Lung (tissue), 12 donors: Measurements from ENCODE around the gene FGF14. TPM values are rescaled to one million over a fixed set of nuclear protein-coding genes. Genes with fewer than 3 reads are reported as not detected.

Experiments used
- ATAC-seq: fragments of 200-7000 bp; cut with Tn5 transposase; one replicate; pipeline ENCODE4 v1.9.1; 2020; ENCODE audit warnings: moderate number of reproducible peaks; ENCODE audit not compliant: insufficient read depth, low FRiP score
- DNase-seq, 3 donors: peaks; one replicate each; pipeline ENCODE4 v3.0.0-alpha.2; 2013 to 2017
- H3K27ac ChIP-seq, 2 donors: one replicate each; pipeline ENCODE4 v1.5.1; 2013; ENCODE audit warnings: mild to moderate bottlenecking in 2 of 2, moderate library complexity in 2 of 2, control low read depth in 1 of 2, inconsistent platforms in 1 of 2, low read depth in 1 of 2, low read length in 1 of 2
- H3K27me3 ChIP-seq, 3 donors: one replicate each; pipeline ENCODE4 v1.5.1; 2013; ENCODE audit warnings: low read length in 2 of 3; ENCODE audit not compliant: control insufficient read depth in 3 of 3, insufficient read depth in 3 of 3
- H3K36me3 ChIP-seq, 4 donors: one replicate each; pipeline ENCODE4 v1.5.1; 2013; ENCODE audit warnings: low read length in 4 of 4, mild to moderate bottlenecking in 1 of 4, moderate library complexity in 1 of 4; ENCODE audit not compliant: control insufficient read depth in 4 of 4, insufficient read depth in 4 of 4
- H3K4me1 ChIP-seq, 5 donors: one replicate each; pipeline ENCODE4 v1.5.1; 2013; ENCODE audit warnings: low read length in 5 of 5, mild to moderate bottlenecking in 2 of 5, moderate library complexity in 1 of 5; ENCODE audit not compliant: control insufficient read depth in 5 of 5, insufficient read depth in 5 of 5
- H3K4me3 ChIP-seq: one replicate; pipeline ENCODE4 v1.5.1; 2013; ENCODE audit warnings: mild to moderate bottlenecking, control low read depth, moderate library complexity
- H3K9ac ChIP-seq, 2 donors: one replicate each; pipeline ENCODE4 v1.5.1; 2013; ENCODE audit warnings: low read length in 2 of 2, control low read depth in 1 of 2; ENCODE audit not compliant: insufficient read depth in 1 of 2
- H3K9me3 ChIP-seq, 4 donors: one replicate each; pipeline ENCODE4 v1.5.1; 2013; ENCODE audit warnings: low read length in 3 of 4, mild to moderate bottlenecking in 1 of 4, moderate library complexity in 1 of 4; ENCODE audit not compliant: control insufficient read depth in 4 of 4, insufficient read depth in 3 of 4
- CTCF ChIP-seq: IDR thresholded peaks from 2 replicates; pipeline ENCODE4 v1.5.1; 2012; ENCODE audit warnings: mild to moderate bottlenecking; ENCODE audit errors: control extremely low read depth, extremely low read depth
- WGBS, 2 donors: extraction: QIAGEN DNeasy Blood & Tissue Kit; methylation state at CpG; one replicate each; pipeline ENCODE4 v1.1.7; 2013; 5-methylcytosine and 5-hydroxymethylcytosine counted together
- polyA plus RNA-seq, 2 donors: library from polyadenylated mRNA; stranded (reverse); fragments of 200-250 nt; gene quantifications; one replicate each; pipeline ENCODE4 v1.2.1, GENCODE V29; 2013
- total RNA-seq, 2 donors: library from RNA; depleted of rRNA in 1 of 2; stranded (reverse); fragments of >200 nt in 1 of 2; gene quantifications; one replicate each; pipeline ENCODE4 v1.2.1, GENCODE V29; 2014 to 2021
- donor health status: control.
- donor health status: control.
- donor health status: Bipolar disorder and iron deficiency.
- donor health status: healthy.
- donor health status: DM: yes; HTN: yes; CAD: no.

FGF14 gene
- total and polyA plus RNA-seq, 4 donors = 0.59 to 12.9 (median 2.3) TPM

GRCh38 chr13:102169471-102170015 is 232.3 kb downstream of the FGF14 start:
- no peak for TF ChIP-seq CTCF
- Histone ChIP-seq H3K27me3 (no peaks in the 10 kb centered on the region), H3K9ac (no peak overlapping the region), H3K27ac (no peak overlapping the region), H3K36me3 (no peaks in the 10 kb centered on the region), H3K4me3 (no peak overlapping the region), H3K9me3 (no peaks in the 10 kb centered on the region), H3K4me1 (no peaks in the 10 kb centered on the region)
- DNase-seq (no peak), ATAC-seq (no peak)
- WGBS, 2 donors = 73 to 74% methylated on average over 2 of the region's 2 CpGs

- ATAC-seq = no peak
- Histone ChIP-seq H3K27me3 (no peaks in the 10 kb centered on the region), H3K36me3 (no peaks in the 10 kb centered on the region), H3K27ac (no peak overlapping the region), H3K9me3 (no peaks in the 10 kb centered on the region), H3K4me1 (no peaks in the 10 kb centered on the region), H3K9ac (no peak overlapping the region), H3K4me3 (no peak overlapping the region)
- DNase-seq = no peak
- TF ChIP-seq CTCF = no peak
- 74 to 86% methylated on average over 5 of the region's 5 CpGs for WGBS, 2 donors
Observed at GRCh38 chr13:102152790-102153189, 249.1 kb downstream of the FGF14 start.

- Histone ChIP-seq H3K9ac (no peak overlapping the region), H3K27ac (no peak overlapping the region), H3K4me1 (no peaks in the 10 kb centered on the region), H3K27me3 (no peaks in the 10 kb centered on the region), H3K4me3 (no peak overlapping the region), H3K9me3 (no peaks in the 10 kb centered on the region), H3K36me3 (no peaks in the 10 kb centered on the region)
- ATAC-seq (no peak), DNase-seq (no peak)
- no peak for TF ChIP-seq CTCF
Observed at GRCh38 chr13:102147353-102147752, 254.5 kb downstream of the FGF14 start.

GRCh38 chr13:102145750-102146149 is 256.1 kb downstream of the FGF14 start:
- no peak for TF ChIP-seq CTCF
- no peak for ATAC-seq

More at GRCh38 chr13:102145750-102146149, 256.1 kb downstream of the FGF14 start:
- no peak overlapping the region for H3K9ac ChIP-seq
- H3K36me3 ChIP-seq = no peaks in the 10 kb centered on the region
- H3K27me3 ChIP-seq = no peaks in the 10 kb centered on the region
- H3K4me3 ChIP-seq = no peak overlapping the region
- DNase-seq = no peak
- no peaks in the 10 kb centered on the region for H3K9me3 ChIP-seq
- no peak overlapping the region for H3K27ac ChIP-seq
- no peaks in the 10 kb centered on the region for H3K4me1 ChIP-seq
